ENCODE measurements around the gene SULT1A2. TPM values are rescaled to one million over a fixed set of nuclear protein-coding genes. Genes with fewer than 3 reads are reported as not detected.
A peak's percentile ranks its signal among the peaks of the same experiment; 100 is the strongest.
"Not testable (repeated sequence)": the region's sequence is repeated elsewhere in the genome, so short reads cannot be mapped to it uniquely, and the experiment has no call there.

SULT1A2 gene
- total RNA-seq, 1 donor from 2014 or later, result not detected

GRCh38 chr16:28572696-28573510 is 23.9 kb downstream of the SULT1A2 start:
- Histone ChIP-seq H3K27me3 (no peaks in the 10 kb centered on the region), H3K4me1 (peaks cover 18% of the 10 kb centered on the region), H3K9me3 (no peaks in the 10 kb centered on the region), H3K4me3 (no peak overlapping the region), H3K36me3 (no peaks in the 10 kb centered on the region), H3K27ac (peak overlapping the region; percentile 25)
- intact Hi-C loops (cut with DNase I), result no loop called here
- TF ChIP-seq POLR2AphosphoS5 (IDR thresholded peaks at IDR 0.05; ENCODE audit: insufficient read depth in 1 of 2, low read depth in 1 of 2) (no peak), CTCF (IDR thresholded peaks at IDR 0.05) (no peak), POLR2A (IDR thresholded peaks at IDR 0.05) (no peak)
- DNase-seq (ENCODE audit: extremely low spot score in 2 of 2), result no peak

GRCh38 chr16:28569968-28570752 is 26.7 kb downstream of the SULT1A2 start:
- H3K27me3 ChIP-seq, result no peaks in the 10 kb centered on the region
- no peak for TF ChIP-seq POLR2AphosphoS5 (IDR thresholded peaks at IDR 0.05; ENCODE audit: insufficient read depth in 1 of 2, low read depth in 1 of 2)
- TF ChIP-seq POLR2A (IDR thresholded peaks at IDR 0.05), result no peak
- TF ChIP-seq CTCF (IDR thresholded peaks at IDR 0.05), result no peak
- intact Hi-C loops (cut with DNase I), result no loop called here
- peaks cover 18% of the 10 kb centered on the region for H3K4me1 ChIP-seq
- H3K27ac ChIP-seq, result no peak overlapping the region
- H3K9me3 ChIP-seq, result no peaks in the 10 kb centered on the region
- no peak overlapping the region for H3K4me3 ChIP-seq
- DNase-seq (ENCODE audit: extremely low spot score in 2 of 2), result no peak
- peaks cover 0 to 1% of the 10 kb centered on the region in 2 donors for H3K36me3 ChIP-seq

GRCh38 chr16:28569021-28569420 is 27.8 kb downstream of the SULT1A2 start:
- intact Hi-C loops (cut with DNase I), result no loop called here
- Histone ChIP-seq H3K4me1 (peaks cover 18% of the 10 kb centered on the region), H3K9me3 (no peaks in the 10 kb centered on the region), H3K27me3 (no peaks in the 10 kb centered on the region), H3K27ac (no peak overlapping the region), H3K36me3 (peaks cover 0 to 6% of the 10 kb centered on the region in 2 donors), H3K4me3 (no peak overlapping the region)
- DNase-seq (ENCODE audit: extremely low spot score in 2 of 2), result no peak
- no peak for TF ChIP-seq POLR2A (IDR thresholded peaks at IDR 0.05)
- TF ChIP-seq CTCF (IDR thresholded peaks at IDR 0.05), result no peak
- no peak for TF ChIP-seq POLR2AphosphoS5 (IDR thresholded peaks at IDR 0.05; ENCODE audit: insufficient read depth in 1 of 2, low read depth in 1 of 2)

- Histone ChIP-seq H3K27me3 (no peaks in the 10 kb centered on the region), H3K27ac (no peak overlapping the region), H3K4me1 (peaks cover 5% of the 10 kb centered on the region), H3K4me3 (no peak overlapping the region), H3K36me3 (peaks cover 0 to 6% of the 10 kb centered on the region in 2 donors), H3K9me3 (no peaks in the 10 kb centered on the region)
- TF ChIP-seq CTCF (IDR thresholded peaks at IDR 0.05) (no peak), POLR2A (IDR thresholded peaks at IDR 0.05) (no peak), POLR2AphosphoS5 (IDR thresholded peaks at IDR 0.05; ENCODE audit: insufficient read depth in 1 of 2, low read depth in 1 of 2) (no peak)
- no peak for DNase-seq (ENCODE audit: extremely low spot score in 2 of 2)
- intact Hi-C loops (cut with DNase I), result no loop called here
Observed at GRCh38 chr16:28567292-28567691, 29.6 kb downstream of the SULT1A2 start.

- intact Hi-C loops (cut with DNase I); H3K27me3 ChIP-seq: not testable (repeated sequence)
Observed at GRCh38 chr16:28566233-28566925, 30.5 kb downstream of the SULT1A2 start.

More at GRCh38 chr16:28566233-28566925, 30.5 kb downstream of the SULT1A2 start:
- H3K9me3 ChIP-seq; H3K36me3 ChIP-seq; H3K4me3 ChIP-seq; DNase-seq (ENCODE audit: extremely low spot score in 2 of 2); H3K27ac ChIP-seq: not testable (repeated sequence)
- H3K4me1 ChIP-seq, result peaks cover 11% of the 10 kb centered on the region

All from vagina (tissue), 2 donors.